Keratinocyte (primary cell): ENCODE data around the gene CLBA1. TPM values are rescaled to one million over a fixed set of nuclear protein-coding genes. Genes with fewer than 3 reads are reported as not detected.

Experiments used
- DNase-seq: peaks from one replicate; pipeline ENCODE4 v3.0.0-alpha.2; 2011; ENCODE audit warnings: low read depth, missing footprints, low spot score
- FAIRE-seq: peaks from 2 replicates; lab custom pipeline; 2011; peaks lifted over from hg19 to GRCh38; lab: Jason Lieb, UNC
- H2AFZ ChIP-seq: 2 replicates; pipeline ENCODE4 v1.6.0; 2012; ENCODE audit warnings: low read length, control low read depth, inconsistent platforms; ENCODE audit not compliant: control insufficient read depth
- H3K27ac ChIP-seq: 2 replicates; pipeline ENCODE4 v1.5.1; 2011; ENCODE audit warnings: low read length; ENCODE audit not compliant: control insufficient read depth, insufficient read depth
- H3K27me3 ChIP-seq: 3 replicates; pipeline ENCODE4 v1.6.0; 2011; ENCODE audit warnings: low read length; ENCODE audit not compliant: control insufficient read depth, insufficient read depth; ENCODE audit errors: extremely low read depth
- H3K36me3 ChIP-seq, 2 experiments: 2 replicates in 1 of 2; 3 replicates in 1 of 2; pipeline ENCODE4 v1.5.1; 2011; ENCODE audit warnings: low read length in 2 of 2, mild to moderate bottlenecking in 1 of 2; ENCODE audit not compliant: control insufficient read depth in 2 of 2, insufficient read depth in 2 of 2; ENCODE audit errors: extremely low read depth in 1 of 2
- H3K4me1 ChIP-seq: 3 replicates; pipeline ENCODE4 v1.5.1; 2011; ENCODE audit warnings: low read length; ENCODE audit not compliant: control insufficient read depth, insufficient read depth; ENCODE audit errors: extremely low read depth
- H3K4me2 ChIP-seq: 3 replicates; pipeline ENCODE4 v1.6.0; 2011; ENCODE audit warnings: low read depth, low read length; ENCODE audit not compliant: control insufficient read depth, insufficient read depth; ENCODE audit errors: extremely low read depth
- H3K4me3 ChIP-seq, 3 experiments: fragments of 200-600 bp in 1 of 3; sonication (generic) in 1 of 3; 2 replicates in 2 of 3; 3 replicates in 1 of 3; pipeline ENCODE4 v1.5.1; 2011 to 2016; ENCODE audit warnings: low read length in 3 of 3, mild to moderate bottlenecking in 3 of 3, control low read depth in 2 of 3, inconsistent platforms in 1 of 3, low read depth in 1 of 3, mixed read lengths in 1 of 3, mixed run types in 1 of 3, moderate library complexity in 1 of 3; ENCODE audit not compliant: control insufficient read depth in 2 of 3, insufficient read depth in 2 of 3; ENCODE audit errors: extremely low read depth in 1 of 3
- H3K79me2 ChIP-seq: 2 replicates; pipeline ENCODE4 v1.6.0; 2012; ENCODE audit warnings: low read length; ENCODE audit not compliant: control insufficient read depth, insufficient read depth
- H3K9ac ChIP-seq: 3 replicates; pipeline ENCODE4 v1.6.0; 2011; ENCODE audit warnings: low read length; ENCODE audit not compliant: control insufficient read depth, insufficient read depth; ENCODE audit errors: extremely low read depth
- H3K9me1 ChIP-seq: 3 replicates; pipeline ENCODE4 v1.6.0; 2011; ENCODE audit warnings: low read length; ENCODE audit not compliant: control insufficient read depth, insufficient read depth; ENCODE audit errors: extremely low read depth
- H3K9me3 ChIP-seq: 2 replicates; pipeline ENCODE4 v1.5.1; 2012; ENCODE audit warnings: low read depth, low read length; ENCODE audit not compliant: control insufficient read depth
- H4K20me1 ChIP-seq: 3 replicates; pipeline ENCODE4 v1.6.0; 2011; ENCODE audit warnings: low read length; ENCODE audit not compliant: control insufficient read depth, insufficient read depth; ENCODE audit errors: extremely low read depth
- CTCF ChIP-seq, 3 experiments: IDR thresholded peaks in 1 of 3; conservative IDR thresholded peaks in 1 of 3; optimal IDR thresholded peaks in 1 of 3; 2 replicates in 2 of 3; 3 replicates in 1 of 3; pipeline versions ENCODE3 to v1.5.1; 2011; ENCODE audit warnings: low read length in 3 of 3, mild to moderate bottlenecking in 3 of 3, moderate library complexity in 2 of 3, control low read depth in 1 of 3, inconsistent platforms in 1 of 3; ENCODE audit not compliant: insufficient read depth in 2 of 3; ENCODE audit errors: extremely low read depth in 1 of 3
- EZH2 ChIP-seq: IDR thresholded peaks from one replicate; pipeline ENCODE4 v1.6.1; 2012; ENCODE audit warnings: inconsistent platforms, mild to moderate bottlenecking, low read length, moderate library complexity
- dilution Hi-C: fragments of 300-500 bp; cut with MboI; formaldehyde crosslinking; loops from one replicate; pipeline ENCODE4 v1.7.0; 2020; ENCODE audit warnings: low sequenced_read_pairs; ENCODE audit not compliant: extremely low pct_ligation_motif_present
- polyA plus RNA-seq, 5 experiments: library from polyadenylated mRNA; depleted of rRNA in 3 of 5; stranded (reverse) in 3 of 5; stranded (forward) in 1 of 5; unstranded in 1 of 5; fragments of >200 nt; gene quantifications; 1 replicate in 1 of 5; 2 replicates in 3 of 5; 3 replicates in 1 of 5; pipeline versions ENCODE4 v1.2.1 to v1.2.3, GENCODE V29; 2011 to 2012; ENCODE audit warnings: missing spikeins in 2 of 5, low read depth in 1 of 5, low replicate concordance in 1 of 5

The CLBA1 gene
- polyA plus RNA-seq, 1 donor (not counting 4 experiments of a cell fraction or from before 2014, with no cell fraction given) = 8.6 TPM

- H3K27ac ChIP-seq = no peak overlapping the region
- peaks cover 17% of the 10 kb centered on the region for H4K20me1 ChIP-seq
- H3K9me1 ChIP-seq = no peaks in the 10 kb centered on the region
- no peak overlapping the region for H2AFZ ChIP-seq
- DNase-seq (no peak), FAIRE-seq (no peak)
- no peak for TF ChIP-seq CTCF (optimal IDR thresholded peaks at IDR 0.05 in 1 of 3, IDR thresholded peaks at IDR 0.05 in 1 of 3, conservative IDR thresholded peaks at IDR 0.05 in 1 of 3; ENCODE audit: extremely low read depth in 1 of 3, insufficient read depth in 2 of 3, low read length in 3 of 3)
- no peak for TF ChIP-seq EZH2
- H3K79me2 ChIP-seq = peaks cover 23% of the 10 kb centered on the region
- no peaks in the 10 kb centered on the region for H3K4me1 ChIP-seq
- no peak overlapping the region for H3K9ac ChIP-seq
- dilution Hi-C loops = no loop called here
- H3K27me3 ChIP-seq = no peaks in the 10 kb centered on the region
- H3K4me3 ChIP-seq = no peak overlapping the region
- H3K36me3 ChIP-seq = peaks cover 47 to 50% of the 10 kb centered on the region in 2 experiments
- no peaks in the 10 kb centered on the region for H3K9me3 ChIP-seq
- H3K4me2 ChIP-seq = no peak overlapping the region
Observed at GRCh38 chr14:104953896-104954656, 31.5 kb upstream of the CLBA1 start.

- Histone ChIP-seq H3K79me2 (peaks cover 29% of the 10 kb centered on the region), H3K9me3 (no peaks in the 10 kb centered on the region), H3K27ac (no peak overlapping the region), H3K27me3 (no peaks in the 10 kb centered on the region), H3K4me3 (no peak overlapping the region), H3K4me2 (no peak overlapping the region), H4K20me1 (peaks cover 18% of the 10 kb centered on the region), H3K9me1 (no peaks in the 10 kb centered on the region), H3K4me1 (no peaks in the 10 kb centered on the region), H3K36me3 (peaks cover 50 to 52% of the 10 kb centered on the region in 2 experiments), H3K9ac (no peak overlapping the region), H2AFZ (no peak overlapping the region)
- DNase-seq (no peak), FAIRE-seq (no peak)
- TF ChIP-seq EZH2 (no peak), CTCF (optimal IDR thresholded peaks at IDR 0.05 in 1 of 3, IDR thresholded peaks at IDR 0.05 in 1 of 3, conservative IDR thresholded peaks at IDR 0.05 in 1 of 3; ENCODE audit: extremely low read depth in 1 of 3, insufficient read depth in 2 of 3, low read length in 3 of 3) (no peak)
- dilution Hi-C loops = no loop called here
Observed at GRCh38 chr14:104954746-104955395, 30.7 kb upstream of the CLBA1 start.
